ENCODE data around the gene DPEP3.
A peak's percentile ranks its signal among the peaks of the same experiment; 100 is the strongest.

The DPEP3 gene

GRCh38 chr16:67930678-67931211 is 49.6 kb downstream of the DPEP3 start:
- TF ChIP-seq CTCF (IDR thresholded peaks at IDR 0.05; ENCODE audit: low read depth, low read length) = no peak
- no peak for DNase-seq (ENCODE audit: extremely low read depth, low read depth)

- DNase-seq (ENCODE audit: extremely low read depth, low read depth) = no peak
- TF ChIP-seq CTCF (IDR thresholded peaks at IDR 0.05; ENCODE audit: low read depth, low read length) = no peak
These were observed 50.1 kb downstream of the DPEP3 start for GRCh38 chr16:67930191-67930590.

- no peak for DNase-seq (ENCODE audit: extremely low read depth, low read depth)
- peak; percentile 88 for TF ChIP-seq CTCF (IDR thresholded peaks at IDR 0.05; ENCODE audit: low read depth, low read length)
These were observed 51.5 kb downstream of the DPEP3 start for GRCh38 chr16:67928561-67929364.

- no peak for DNase-seq (ENCODE audit: extremely low read depth, low read depth)
- TF ChIP-seq CTCF (IDR thresholded peaks at IDR 0.05; ENCODE audit: low read depth, low read length) = no peak
These were observed 52.2 kb downstream of the DPEP3 start for GRCh38 chr16:67928147-67928546.

- DNase-seq (ENCODE audit: extremely low read depth, low read depth) = no peak
- no peak for TF ChIP-seq CTCF (IDR thresholded peaks at IDR 0.05; ENCODE audit: low read depth, low read length)
These were observed 53.0 kb downstream of the DPEP3 start for GRCh38 chr16:67927131-67927941.

GRCh38 chr16:67926181-67926750 is 54.0 kb downstream of the DPEP3 start:
- DNase-seq (ENCODE audit: extremely low read depth, low read depth) = no peak
- no peak for TF ChIP-seq CTCF (IDR thresholded peaks at IDR 0.05; ENCODE audit: low read depth, low read length)

All from AG09319 (cell line).